C4-2B (cell line): ENCODE data around the gene ETDB.

Experiments
- CTCF ChIP-seq: fragments of 450-650 bp; conservative IDR thresholded peaks from 2 replicates; pipeline ENCODE4 v1.5.1; 2017; ENCODE audit warnings: mild to moderate bottlenecking
- ZFX ChIP-seq: fragments of 450-650 bp; IDR thresholded peaks from 2 replicates; pipeline ENCODE4 v1.6.1; 2017

- no peak for TF ChIP-seq CTCF
- TF ChIP-seq ZFX: no peak
These were observed 25.6 kb downstream of the ETDB start for GRCh38 chrX:135094726-135095125.
